ENCODE data around the gene RBM17.

Gene RBM17

GRCh38 chr10:6053303-6053702 lies 35.5 kb upstream of the RBM17 start:
- TF ChIP-seq TAF1 (IDR thresholded peaks at IDR 0.05; ENCODE audit: low read depth) (no peak), REST (IDR thresholded peaks at IDR 0.05; ENCODE audit: low read depth) (no peak), RAD21 (IDR thresholded peaks at IDR 0.05; ENCODE audit: low read depth) (no peak), MAX (IDR thresholded peaks at IDR 0.05) (no peak), CREB1 (IDR thresholded peaks at IDR 0.05; ENCODE audit: low read depth) (no peak), TCF12 (IDR thresholded peaks at IDR 0.05; ENCODE audit: low read depth) (no peak), FOXM1 (IDR thresholded peaks at IDR 0.05; ENCODE audit: borderline replicate concordance, low read depth) (no peak), ZBTB7A (IDR thresholded peaks at IDR 0.05; ENCODE audit: low read depth) (no peak), YY1 (IDR thresholded peaks at IDR 0.05; ENCODE audit: low read depth) (no peak), TEAD4 (IDR thresholded peaks at IDR 0.05) (no peak), EGR1 (IDR thresholded peaks at IDR 0.05) (no peak), CEBPB (IDR thresholded peaks at IDR 0.05) (no peak), NFIC (IDR thresholded peaks at IDR 0.05) (no peak), EP300 (IDR thresholded peaks at IDR 0.05; ENCODE audit: borderline replicate concordance) (no peak), USF1 (IDR thresholded peaks at IDR 0.05) (no peak)

- TF ChIP-seq USF1 (IDR thresholded peaks at IDR 0.05) (0 out of 2 replicates have a peak, but pooled peaks have one; percentile 17), FOXM1 (IDR thresholded peaks at IDR 0.05; ENCODE audit: borderline replicate concordance, low read depth) (no peak), ZBTB7A (IDR thresholded peaks at IDR 0.05; ENCODE audit: low read depth) (no peak), NFIC (IDR thresholded peaks at IDR 0.05) (peak; percentile 23; the same call in 1 of the 2 replicates), CEBPB (IDR thresholded peaks at IDR 0.05) (no peak), CREB1 (IDR thresholded peaks at IDR 0.05; ENCODE audit: low read depth) (no peak), MAX (IDR thresholded peaks at IDR 0.05) (peak; percentile 61), YY1 (IDR thresholded peaks at IDR 0.05; ENCODE audit: low read depth) (no peak), RAD21 (IDR thresholded peaks at IDR 0.05; ENCODE audit: low read depth) (no peak), EGR1 (IDR thresholded peaks at IDR 0.05) (0 out of 2 replicates have a peak, but pooled peaks have one; percentile 34)
These were observed 34.8 kb upstream of the RBM17 start for GRCh38 chr10:6053816-6054631.

- no peak for TF ChIP-seq RAD21 (IDR thresholded peaks at IDR 0.05; ENCODE audit: low read depth)
- no peak for TF ChIP-seq EP300 (IDR thresholded peaks at IDR 0.05; ENCODE audit: borderline replicate concordance)
- no peak for TF ChIP-seq TCF12 (IDR thresholded peaks at IDR 0.05; ENCODE audit: low read depth)
- no peak for TF ChIP-seq USF1 (IDR thresholded peaks at IDR 0.05)
- no peak for TF ChIP-seq EGR1 (IDR thresholded peaks at IDR 0.05)
- no peak for TF ChIP-seq MAX (IDR thresholded peaks at IDR 0.05)
- TF ChIP-seq NFIC (IDR thresholded peaks at IDR 0.05): no peak
- no peak for TF ChIP-seq CEBPB (IDR thresholded peaks at IDR 0.05)
- no peak for TF ChIP-seq ZBTB7A (IDR thresholded peaks at IDR 0.05; ENCODE audit: low read depth)
- TF ChIP-seq FOXM1 (IDR thresholded peaks at IDR 0.05; ENCODE audit: borderline replicate concordance, low read depth): no peak
- TF ChIP-seq REST (IDR thresholded peaks at IDR 0.05; ENCODE audit: low read depth): no peak
- no peak for TF ChIP-seq TEAD4 (IDR thresholded peaks at IDR 0.05)
- TF ChIP-seq TAF1 (IDR thresholded peaks at IDR 0.05; ENCODE audit: low read depth): no peak
- no peak for TF ChIP-seq YY1 (IDR thresholded peaks at IDR 0.05; ENCODE audit: low read depth)
- no peak for TF ChIP-seq CREB1 (IDR thresholded peaks at IDR 0.05; ENCODE audit: low read depth)
These were observed 34.0 kb upstream of the RBM17 start for GRCh38 chr10:6054884-6055283.

- no peak for TF ChIP-seq CREB1 (IDR thresholded peaks at IDR 0.05; ENCODE audit: low read depth)
- no peak for TF ChIP-seq NFIC (IDR thresholded peaks at IDR 0.05)
- TF ChIP-seq EGR1 (IDR thresholded peaks at IDR 0.05): no peak
- TF ChIP-seq EP300 (IDR thresholded peaks at IDR 0.05; ENCODE audit: borderline replicate concordance): no peak
- no peak for TF ChIP-seq TAF1 (IDR thresholded peaks at IDR 0.05; ENCODE audit: low read depth)
- no peak for TF ChIP-seq FOXM1 (IDR thresholded peaks at IDR 0.05; ENCODE audit: borderline replicate concordance, low read depth)
- no peak for TF ChIP-seq USF1 (IDR thresholded peaks at IDR 0.05)
These were observed 32.9 kb upstream of the RBM17 start for GRCh38 chr10:6055929-6056328.
